IMR-90 (cell line): ENCODE data around the gene DDC. TPM values are rescaled to one million over a fixed set of nuclear protein-coding genes. Genes with fewer than 3 reads are reported as not detected.

Source experiments
- ATAC-seq: fragments of 200-7000 bp; cut with Tn5 transposase; 2 replicates; pipeline ENCODE4 v1.9.1; 2020; ENCODE audit warnings: low read depth, mild to moderate bottlenecking, moderate library complexity
- BruUV-seq: library from RNA; stranded (reverse); fragments of 400-500 nt; replicated peaks from 2 replicates; lab custom pipeline; 2021; lab: Mats Ljungman, UMichigan
- CTCF ChIA-PET: fragments of 300-600 bp; formaldehyde crosslinking; extraction: SDS; loops from one replicate; lab custom pipeline; 2021; ENCODE audit warnings: antibody characterized with exemption; lab: Yijun Ruan, JAX
- POLR2A ChIA-PET: fragments of 300-600 bp; sonication (Branson Sonifier 250); formaldehyde crosslinking; loops from one replicate; lab custom pipeline; 2022; ENCODE audit warnings: antibody characterized with exemption; ENCODE audit not compliant: unreplicated experiment; lab: Charles Lee
- DNase-seq: peaks from one replicate; pipeline ENCODE4 v3.0.0; 2013
- H2AFZ ChIP-seq: replicated peaks from 2 replicates; pipeline ENCODE3; 2013; ENCODE audit warnings: low read length, mild to moderate bottlenecking; ENCODE audit not compliant: poor library complexity
- H2AK5ac ChIP-seq: 2 replicates; pipeline ENCODE4 v1.6.1; 2013; ENCODE audit warnings: low read depth, low read length, inconsistent platforms
- H2AK9ac ChIP-seq: replicated peaks from 2 replicates; pipeline ENCODE3; 2013; ENCODE audit warnings: mild to moderate bottlenecking, low read depth, low read length, moderate library complexity; ENCODE audit not compliant: poor library complexity
- H2BK120ac ChIP-seq: 2 replicates; pipeline ENCODE4 v1.6.1; 2013; ENCODE audit warnings: low read depth, low read length, inconsistent platforms
- H2BK15ac ChIP-seq: 3 replicates; pipeline ENCODE4 v1.6.1; 2013; ENCODE audit warnings: low read depth, low read length, inconsistent platforms
- H2BK20ac ChIP-seq: 2 replicates; pipeline ENCODE4 v1.6.1; 2013; ENCODE audit warnings: low read depth, mild to moderate bottlenecking, inconsistent platforms, low read length, moderate library complexity
- H2BK5ac ChIP-seq: 2 replicates; pipeline ENCODE4 v1.6.1; 2013; ENCODE audit warnings: mild to moderate bottlenecking, low read depth, low read length, inconsistent platforms; ENCODE audit not compliant: poor library complexity, severe bottlenecking
- H3K14ac ChIP-seq: replicated peaks from 2 replicates; pipeline ENCODE4 v1.6.1; 2013; ENCODE audit warnings: low read depth, low read length, inconsistent platforms
- H3K18ac ChIP-seq: 2 replicates; pipeline ENCODE4 v1.6.1; 2013; ENCODE audit warnings: low read depth, low read length, control low read depth
- H3K23ac ChIP-seq: 2 replicates; pipeline ENCODE4 v1.6.1; 2013; ENCODE audit warnings: low read depth, low read length, inconsistent platforms
- H3K27ac ChIP-seq: 2 replicates; pipeline ENCODE4 v1.5.1; 2013; ENCODE audit warnings: mild to moderate bottlenecking, control low read depth, low read length; ENCODE audit not compliant: insufficient read depth
- H3K27me3 ChIP-seq: 2 replicates; pipeline ENCODE4 v1.6.1; 2013; ENCODE audit warnings: low read length; ENCODE audit not compliant: control insufficient read depth, insufficient read depth
- H3K36me3 ChIP-seq: 2 replicates; pipeline ENCODE4 v1.6.1; 2013; ENCODE audit warnings: low read length, mixed read lengths; ENCODE audit not compliant: control insufficient read depth, insufficient read depth
- H3K4ac ChIP-seq: 2 replicates; pipeline ENCODE4 v1.6.1; 2013; ENCODE audit warnings: low read depth, low read length, inconsistent platforms
- H3K4me1 ChIP-seq: 2 replicates; pipeline ENCODE4 v1.6.1; 2013; ENCODE audit warnings: low read length, mixed read lengths; ENCODE audit not compliant: control insufficient read depth, insufficient read depth
- H3K4me2 ChIP-seq: 2 replicates; pipeline ENCODE4 v1.6.1; 2013; ENCODE audit warnings: low read depth, mild to moderate bottlenecking, control low read depth, low read length, moderate library complexity
- H3K4me3 ChIP-seq: 2 replicates; pipeline ENCODE4 v1.5.1; 2013; ENCODE audit warnings: low read depth, mild to moderate bottlenecking, control low read depth, low read length, moderate library complexity; ENCODE audit not compliant: insufficient read depth
- H3K56ac ChIP-seq: 2 replicates; pipeline ENCODE4 v1.6.1; 2013; ENCODE audit warnings: low read length, inconsistent platforms; ENCODE audit not compliant: insufficient read depth; ENCODE audit errors: extremely low read depth
- H3K79me1 ChIP-seq, 2 experiments: 2 replicates each; pipeline ENCODE4 v1.6.1; 2013; ENCODE audit warnings: low read length in 2 of 2, inconsistent platforms in 1 of 2, low read depth in 1 of 2
- H3K9ac ChIP-seq: 2 replicates; pipeline ENCODE4 v1.6.1; 2013; ENCODE audit warnings: low read depth, low read length, control low read depth
- H3K9me1 ChIP-seq: 2 replicates; pipeline ENCODE4 v1.6.1; 2013; ENCODE audit warnings: low read length, inconsistent platforms; ENCODE audit not compliant: insufficient read depth
- H3K9me3 ChIP-seq: 2 replicates; pipeline ENCODE4 v1.6.1; 2013; ENCODE audit warnings: low read length; ENCODE audit not compliant: control insufficient read depth, insufficient read depth
- H4K20me1 ChIP-seq: 2 replicates; pipeline ENCODE4 v1.6.1; 2013; ENCODE audit warnings: low read length, inconsistent platforms; ENCODE audit not compliant: insufficient read depth
- H4K5ac ChIP-seq: 2 replicates; pipeline ENCODE4 v1.6.1; 2013; ENCODE audit warnings: mild to moderate bottlenecking, low read depth, low read length, control low read depth
- H4K8ac ChIP-seq, 2 experiments: 2 replicates each; pipeline ENCODE4 v1.6.1; 2013; ENCODE audit warnings: low read depth in 2 of 2, low read length in 2 of 2, control low read depth in 1 of 2, inconsistent platforms in 1 of 2
- H4K91ac ChIP-seq: 2 replicates; pipeline ENCODE4 v1.6.1; 2013; ENCODE audit warnings: low read depth, low read length, inconsistent platforms; ENCODE audit not compliant: insufficient read depth
- CEBPB ChIP-seq: IDR thresholded peaks from 2 replicates; pipeline ENCODE4 v1.6.1; 2012; ENCODE audit warnings: low read depth, low read length, improper control_type of control experiment
- CHD1 ChIP-seq: IDR thresholded peaks from 2 replicates; pipeline ENCODE4 v1.6.1; 2012; ENCODE audit warnings: low read depth, low read length, improper control_type of control experiment
- MAFK ChIP-seq: IDR thresholded peaks from 2 replicates; pipeline ENCODE4 v1.6.1; 2012; ENCODE audit warnings: low read depth, low read length, improper control_type of control experiment
- MAZ ChIP-seq: IDR thresholded peaks from 2 replicates; pipeline ENCODE4 v1.6.1; 2012; ENCODE audit warnings: low read depth, mild to moderate bottlenecking, low read length, improper control_type of control experiment, moderate library complexity, borderline replicate concordance
- NFE2L2 ChIP-seq: fragments of 150-350 bp; IDR thresholded peaks from 2 replicates; pipeline ENCODE4 v1.6.1; 2016; ENCODE audit warnings: low read depth, mild to moderate bottlenecking, low read length
- RCOR1 ChIP-seq: IDR thresholded peaks from 2 replicates; pipeline ENCODE4 v1.6.1; 2012; ENCODE audit warnings: mild to moderate bottlenecking, low read length, improper control_type of control experiment; ENCODE audit not compliant: insufficient replicate concordance
- RFX5 ChIP-seq: IDR thresholded peaks from 2 replicates; pipeline ENCODE4 v1.8.0; 2012; ENCODE audit warnings: low read depth, mild to moderate bottlenecking, low read length, moderate library complexity
- dilution Hi-C: fragments of 300-500 bp; cut with HindIII; formaldehyde crosslinking; loops from one replicate; pipeline ENCODE4 v1.14.3; 2018; ENCODE audit warnings: low sequenced_read_pairs; ENCODE audit not compliant: unreplicated experiment
- in situ Hi-C: fragments of 300-500 bp; cut with MboI; formaldehyde crosslinking; loops from 3 replicates; pipeline ENCODE4 v1.14.3; 2019; ENCODE audit warnings: low sequenced_read_pairs, inconsistent platforms, mixed read lengths
- intact Hi-C: fragments of 100-400 bp; cut with micrococcal nuclease; formaldehyde crosslinking; loops from 2 replicates; pipeline ENCODE4 v1.10.0; 2022
- polyA plus RNA-seq, 3 experiments: library from polyadenylated mRNA; depleted of rRNA; stranded (reverse); fragments of >200 nt; gene quantifications; 2 replicates each; pipeline ENCODE4 v1.2.3, GENCODE V29; 2012; ENCODE audit warnings: low replicate concordance in 1 of 3
- total RNA-seq: library from RNA; depleted of rRNA; stranded (reverse); fragments of >200 nt; gene quantifications from 2 replicates; pipeline ENCODE4 v1.2.3, GENCODE V29; 2012

Gene DDC
- total and polyA plus RNA-seq, 2 of the 4 experiments (the other 2 are of a cell fraction): not detected

DNA sequence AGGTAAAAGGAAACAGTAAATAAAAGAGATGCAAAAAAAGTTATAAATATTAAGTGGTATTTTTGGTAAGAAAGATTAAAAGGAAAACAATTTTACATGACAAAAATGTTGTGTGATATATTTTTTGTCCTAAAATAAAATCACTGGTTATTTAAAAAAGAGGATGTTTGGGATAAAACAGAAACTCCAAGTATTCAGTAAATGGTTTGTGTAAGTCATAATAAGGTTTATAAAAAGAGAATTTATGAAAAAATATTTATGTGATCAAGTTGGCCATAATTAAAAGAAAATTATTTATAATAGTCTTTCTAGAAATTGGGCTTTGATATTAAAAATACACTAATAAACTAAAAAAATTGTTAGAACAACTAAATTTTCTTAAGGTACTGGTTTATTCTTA lies 76.8 kb downstream of the DDC start:
- Histone ChIP-seq H2AK9ac (no peak overlapping the region), H3K9me1 (no peaks in the 10 kb centered on the region), H3K79me1 (no peaks in the 10 kb centered on the region), H3K36me3 (no peaks in the 10 kb centered on the region), H3K56ac (no peak overlapping the region), H3K14ac (no peak overlapping the region), H4K8ac (no peak overlapping the region), H2BK15ac (no peak overlapping the region), H3K18ac (no peak overlapping the region), H3K4me1 (no peaks in the 10 kb centered on the region), H3K9ac (no peak overlapping the region), H2BK5ac (no peak overlapping the region), H4K20me1 (no peaks in the 10 kb centered on the region), H2AK5ac (no peak overlapping the region), H3K4ac (no peak overlapping the region), H2AFZ (no peak overlapping the region), H4K5ac (no peak overlapping the region), H3K4me2 (no peak overlapping the region), H3K27me3 (peaks cover 2% of the 10 kb centered on the region), H2BK120ac (no peak overlapping the region), H2BK20ac (no peak overlapping the region), H3K23ac (no peak overlapping the region), H3K27ac (no peak overlapping the region), H3K4me3 (no peak overlapping the region), H4K91ac (no peak overlapping the region), H3K9me3 (0 out of 2 replicates have a peak, but pooled peaks cover 2% of the 10 kb centered on the region)
- intact Hi-C loops (loop anchor here (10.0 kb wide), 1 partner anchor 496 kb away; no protein-coding TSS in a partner anchor), dilution Hi-C loops (no loop called here), in situ Hi-C loops (no loop called here)
- POLR2A ChIA-PET: no interaction called here
- BruUV-seq: no TSS peak
- DNase-seq (no peak), ATAC-seq (no peak)
- CTCF ChIA-PET: interaction anchor here (0.8 kb wide), 1 partner anchor 21 kb away, joined by 3 read pairs; no protein-coding TSS in a partner anchor
- TF ChIP-seq CEBPB (no peak), NFE2L2 (no peak), CHD1 (no peak), RFX5 (no peak), RCOR1 (no peak), MAFK (no peak), MAZ (no peak)
